GM21526 (cell line): ENCODE results near the gene SDHC.
"Not testable (repeated sequence)": the region's sequence is repeated elsewhere in the genome, so short reads cannot be mapped to it uniquely, and the experiment has no call there.

ENCODE experiments used
- ATAC-seq: cut with Tn5 transposase; IDR thresholded peaks from one replicate; pipeline ENCODE4 v1.9.1; 2021; ENCODE audit warnings: moderate library complexity; ENCODE audit not compliant: unreplicated experiment, low FRiP score

Gene SDHC

DNA sequence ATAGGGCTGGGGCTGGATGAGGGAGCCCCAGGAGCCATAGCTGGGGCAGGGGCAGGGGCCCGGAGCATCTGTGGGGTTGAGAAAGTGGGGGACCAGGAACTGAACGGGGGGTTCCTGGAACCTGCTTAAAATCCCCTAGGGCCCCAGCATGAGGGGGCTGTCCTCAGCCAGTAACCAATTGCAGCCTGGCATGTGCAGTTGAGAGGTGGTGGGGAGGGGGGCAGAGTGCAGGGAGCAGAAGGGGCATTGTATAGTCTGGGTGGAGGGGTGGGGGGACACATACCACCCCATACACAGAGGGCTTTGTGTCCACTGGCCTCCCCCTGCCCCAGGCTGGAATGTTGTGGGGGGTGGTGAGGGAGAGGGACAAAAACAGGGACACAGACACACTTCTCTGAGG lies 4.3 kb upstream of the SDHC start, which contains the start of gene MPZ:
TSS of gene MPZ (minus strand) at position 101 of the 400 bp plus-strand sequence. CDS start at position 38, 63 bp downstream.
- ATAC-seq = no peak

DNA sequence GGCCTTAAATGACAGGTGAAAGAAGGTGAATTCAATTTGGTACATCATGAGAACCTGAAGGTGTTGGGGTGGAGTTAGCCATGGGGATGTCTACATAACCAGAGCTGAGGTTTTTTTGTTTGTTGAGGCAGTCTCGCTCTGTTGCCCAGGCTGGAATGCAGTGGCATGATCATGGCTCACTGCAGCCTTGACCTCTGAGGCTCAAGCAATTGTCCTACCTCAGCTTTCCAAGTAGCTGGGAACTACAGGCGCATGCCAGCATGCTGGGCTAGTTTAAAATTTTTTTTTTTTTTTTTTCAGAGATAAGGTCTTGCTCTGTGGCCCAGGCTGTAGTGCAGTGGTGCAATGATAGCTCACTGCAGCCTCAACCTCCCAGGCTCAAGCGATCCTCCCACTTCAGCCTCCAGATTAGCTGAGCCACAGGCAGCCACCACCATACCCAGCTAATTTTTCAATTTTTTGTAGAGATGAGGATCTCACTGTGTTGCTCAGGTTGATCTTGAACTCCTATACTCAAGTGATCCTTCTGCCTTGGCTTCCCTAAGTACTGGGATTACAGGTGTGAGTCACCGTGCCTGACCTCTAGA lies 2.5 kb upstream of the SDHC start:
- no peak for ATAC-seq

DNA sequence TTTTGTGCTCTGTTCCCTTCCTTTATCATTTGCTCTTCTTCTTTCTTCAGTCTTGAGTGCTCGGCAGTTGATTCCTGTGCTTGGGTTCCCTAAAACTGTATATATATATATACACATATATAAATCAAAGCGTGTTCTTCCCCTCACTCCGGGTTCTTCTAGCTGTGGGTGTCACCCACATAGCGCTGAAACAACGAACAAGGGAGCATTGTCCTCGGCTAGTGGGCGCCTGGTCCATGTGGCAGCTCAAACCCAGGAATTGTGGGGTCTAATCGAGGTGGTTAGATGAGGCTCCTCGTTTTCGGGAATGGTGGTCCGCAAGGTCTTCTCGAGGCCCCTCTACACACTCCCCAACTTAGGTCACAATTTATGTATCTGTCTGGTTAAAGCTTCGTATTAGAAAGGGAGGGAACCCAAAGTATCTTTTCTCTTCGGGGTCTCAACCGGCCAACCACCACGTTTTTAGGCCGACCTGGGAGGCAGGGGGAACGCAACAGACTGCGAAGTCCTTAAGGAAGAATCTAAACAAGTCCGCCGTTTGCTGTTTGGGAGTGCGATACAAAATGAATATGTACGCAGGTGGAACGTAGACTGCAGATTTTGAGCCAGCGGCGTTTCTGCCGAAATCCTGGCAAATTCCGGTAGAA lies 504 bp upstream of the SDHC start:
- peak; percentile 17 for ATAC-seq

DNA sequence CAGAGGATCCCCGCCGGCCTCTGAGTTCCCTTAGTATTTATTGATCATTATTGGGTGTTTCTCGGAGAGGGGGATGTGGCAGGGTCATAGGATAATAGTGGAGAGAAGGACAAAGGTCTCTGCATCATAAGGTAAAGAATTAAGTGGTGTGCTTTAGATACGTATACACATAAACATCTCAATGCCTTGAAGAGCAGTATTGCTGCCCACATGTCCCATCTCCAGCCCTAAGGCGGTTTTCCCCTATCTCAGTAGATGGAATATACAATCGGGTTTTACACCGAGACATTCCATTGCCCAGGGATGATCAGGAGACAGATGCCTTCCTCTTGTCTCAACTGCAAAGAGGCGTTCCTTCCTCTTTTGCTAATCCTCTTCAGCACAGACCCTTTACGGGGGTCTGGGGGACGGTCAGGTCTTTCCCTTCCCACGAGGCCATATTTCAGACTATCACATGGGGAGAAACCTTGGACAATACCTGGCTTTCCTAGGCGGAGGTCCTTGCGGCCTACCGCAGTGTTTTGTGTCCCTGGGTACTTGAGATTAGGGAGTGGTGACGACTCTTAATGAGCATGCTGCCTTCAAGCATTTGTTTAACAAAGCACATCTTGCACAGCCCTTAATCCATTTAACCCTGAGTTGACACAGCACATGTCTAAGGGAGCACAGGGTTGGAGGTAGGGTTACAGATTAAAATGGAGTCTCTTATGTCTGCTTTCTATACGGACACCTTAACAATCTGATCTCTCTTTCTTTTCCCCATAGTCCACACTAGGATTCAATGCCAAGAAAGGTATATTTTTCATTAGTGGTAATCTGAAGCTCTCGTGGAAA lies 1.9 kb downstream of the SDHC start:
- ATAC-seq = not testable (repeated sequence)

DNA sequence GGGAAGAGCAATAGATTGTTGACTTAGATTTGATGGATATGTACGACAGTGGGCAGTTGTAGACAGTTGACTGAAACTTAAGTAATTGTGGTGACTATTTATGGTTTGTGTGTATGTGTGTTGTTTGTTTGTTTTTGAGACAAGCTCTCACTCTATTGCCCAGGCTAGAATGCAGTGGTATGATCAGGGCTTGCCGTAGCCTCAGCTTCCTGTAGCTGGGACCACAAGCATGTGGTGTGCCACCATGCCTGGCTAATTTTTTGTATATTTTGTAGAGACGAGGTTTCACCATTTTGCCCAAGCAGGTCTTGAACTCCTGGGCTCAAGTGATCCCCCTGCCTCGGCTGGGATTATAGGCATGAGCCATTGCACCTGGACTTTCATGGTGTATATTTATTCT lies 9.8 kb downstream of the SDHC start:
- ATAC-seq = no peak

DNA sequence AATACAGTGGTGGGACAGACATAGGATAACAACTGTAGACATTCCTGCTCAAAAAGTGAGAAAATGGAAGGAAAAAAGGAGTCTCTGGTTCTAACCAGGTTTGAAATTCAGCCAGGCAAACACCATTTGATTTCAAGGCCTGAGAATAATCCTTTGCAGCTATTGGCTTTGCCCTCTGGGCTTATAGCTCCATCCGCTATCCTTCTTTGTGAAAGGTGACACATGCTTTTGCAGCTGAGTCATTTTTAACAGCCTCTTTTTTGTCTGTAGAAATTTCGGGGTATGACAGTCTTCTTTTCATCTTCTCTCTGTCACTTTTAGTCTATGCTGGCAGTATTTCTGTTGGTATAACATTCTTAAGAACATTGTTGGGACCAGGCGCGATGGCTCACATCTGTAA lies 16.2 kb downstream of the SDHC start:
- ATAC-seq = no peak

DNA sequence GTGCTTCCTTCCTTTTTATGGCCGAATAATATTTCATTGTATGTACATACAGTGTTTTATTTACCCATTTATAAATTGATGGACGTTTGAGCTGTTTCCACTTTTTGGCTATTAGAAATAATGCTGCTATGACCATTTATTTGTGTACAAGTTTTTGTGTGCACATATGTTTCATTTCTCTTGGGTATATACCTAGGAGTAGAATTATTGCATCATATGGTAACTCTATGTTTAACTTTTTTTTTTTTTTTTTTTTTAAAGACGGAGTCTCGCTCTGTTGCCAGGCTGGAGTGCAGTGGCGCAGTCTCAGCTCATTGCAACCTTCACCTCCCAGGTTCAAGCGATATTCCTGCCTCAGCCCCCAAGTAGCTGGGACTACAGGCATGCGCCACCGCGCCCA lies 19.0 kb downstream of the SDHC start:
- ATAC-seq = no peak

DNA sequence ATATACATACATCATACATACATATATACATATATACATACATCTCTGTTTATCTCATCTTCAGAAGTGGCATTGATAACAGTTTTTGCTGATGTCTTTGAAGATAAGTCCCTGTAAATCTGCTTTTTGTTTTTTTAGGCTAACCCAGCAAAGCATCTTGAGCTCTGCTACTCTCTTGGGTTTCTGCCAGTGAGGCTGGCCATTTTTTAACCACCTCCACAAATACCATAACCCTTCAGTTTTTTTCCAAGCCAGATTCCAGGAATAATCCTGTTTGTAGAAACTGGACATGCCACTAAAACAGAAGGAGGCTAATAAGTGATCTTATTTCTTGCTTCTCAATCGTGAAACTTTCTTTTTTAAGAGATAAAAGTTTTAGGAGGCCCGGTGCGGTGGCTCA lies 21.6 kb downstream of the SDHC start:
- no peak for ATAC-seq

DNA sequence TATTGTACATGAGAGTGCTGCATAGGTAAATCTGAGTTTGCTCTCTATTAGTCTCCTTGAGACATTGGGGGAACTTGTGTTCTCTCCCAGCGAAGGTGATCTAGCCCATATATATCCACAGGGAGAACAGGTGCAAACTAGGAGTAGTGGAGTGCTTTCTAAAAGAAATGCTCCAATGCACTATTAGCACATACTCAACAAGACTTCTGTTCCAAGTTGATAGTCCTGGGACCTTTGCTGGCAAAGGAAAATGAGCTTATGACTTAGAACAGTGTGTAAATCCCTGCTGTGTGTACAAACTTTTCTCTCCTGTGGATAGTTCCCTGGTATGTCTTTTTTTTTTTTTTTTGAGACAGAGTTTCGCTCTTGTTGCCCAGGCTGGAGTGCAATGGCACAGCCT lies 28.0 kb downstream of the SDHC start:
- ATAC-seq = no peak

DNA sequence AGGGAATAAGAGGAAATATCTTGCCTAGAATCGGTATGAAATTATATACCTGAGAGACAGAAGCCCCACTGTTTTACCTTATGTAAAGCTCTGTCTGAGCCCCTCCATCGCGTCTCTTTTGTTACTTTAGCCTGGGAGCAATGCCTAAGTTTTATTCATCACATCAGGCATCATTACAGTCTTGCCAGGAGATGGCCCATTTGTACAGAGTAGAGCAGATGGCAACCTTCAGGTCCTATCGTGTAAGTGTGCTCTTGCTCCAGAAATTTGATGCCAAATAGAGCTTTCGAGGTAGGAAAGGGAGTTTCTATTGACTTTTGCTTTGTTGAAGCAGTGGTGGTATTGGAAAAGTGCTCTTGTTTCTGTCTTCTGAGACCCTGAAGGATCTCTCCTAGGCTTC lies 28.6 kb downstream of the SDHC start:
- no peak for ATAC-seq

DNA sequence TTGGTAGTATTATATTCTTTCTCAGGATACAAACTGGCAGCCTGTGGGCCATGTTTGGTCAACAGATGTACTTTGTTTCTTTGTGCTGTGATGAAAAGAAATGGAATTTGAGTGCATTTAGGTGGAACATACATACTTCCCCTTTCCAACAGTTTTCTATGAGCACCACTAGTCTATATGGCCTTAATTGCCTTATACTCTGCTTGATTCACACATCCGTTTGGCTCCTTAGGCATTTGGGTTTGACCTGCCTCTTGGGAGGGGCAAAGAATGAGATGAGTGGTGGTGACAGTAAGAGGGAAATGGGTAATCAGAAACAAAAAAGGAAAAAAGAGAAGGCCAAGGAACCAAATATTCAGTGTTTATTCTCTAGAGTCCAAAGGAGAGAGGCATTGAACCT lies 36.5 kb downstream of the SDHC start:
- no peak for ATAC-seq

DNA sequence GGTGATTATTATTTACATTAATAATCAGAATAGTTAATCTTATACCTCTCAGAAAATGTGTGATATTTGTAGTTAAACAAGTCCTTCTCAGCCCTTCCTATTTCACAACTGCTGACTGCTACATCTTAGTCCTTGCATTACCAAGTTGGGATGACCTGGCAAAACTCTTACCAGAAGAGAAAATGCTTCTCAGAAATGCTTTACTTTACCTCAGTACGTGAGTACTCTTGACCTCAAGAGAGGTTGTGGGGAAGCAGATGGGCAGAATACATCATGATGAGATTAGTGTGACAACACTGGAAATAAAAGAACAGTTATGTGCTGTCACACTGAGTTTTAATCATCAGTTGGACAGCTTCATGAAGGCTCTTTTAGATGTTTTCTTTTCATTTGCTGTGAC lies 37.3 kb downstream of the SDHC start:
- ATAC-seq = no peak

DNA sequence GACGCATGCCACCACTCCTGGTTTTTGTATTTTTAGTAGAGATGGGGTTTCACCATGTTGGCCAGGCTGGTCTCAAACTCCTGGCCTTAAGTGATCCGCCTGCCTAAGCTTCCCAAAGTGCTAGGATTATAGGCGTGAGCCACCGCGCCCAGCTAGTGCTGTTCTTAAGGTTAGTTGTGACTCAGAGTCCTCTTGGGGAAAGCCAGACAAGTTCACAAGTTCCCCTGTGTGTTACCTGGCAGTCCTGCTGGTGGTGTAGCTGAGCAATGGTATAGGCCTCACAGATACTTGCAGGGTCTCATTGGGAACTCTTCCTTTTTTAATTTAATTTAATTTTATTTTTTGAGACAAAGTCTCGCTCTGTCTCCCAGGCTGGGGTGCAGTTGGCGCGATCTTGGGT lies 42.9 kb downstream of the SDHC start:
- no peak for ATAC-seq

DNA sequence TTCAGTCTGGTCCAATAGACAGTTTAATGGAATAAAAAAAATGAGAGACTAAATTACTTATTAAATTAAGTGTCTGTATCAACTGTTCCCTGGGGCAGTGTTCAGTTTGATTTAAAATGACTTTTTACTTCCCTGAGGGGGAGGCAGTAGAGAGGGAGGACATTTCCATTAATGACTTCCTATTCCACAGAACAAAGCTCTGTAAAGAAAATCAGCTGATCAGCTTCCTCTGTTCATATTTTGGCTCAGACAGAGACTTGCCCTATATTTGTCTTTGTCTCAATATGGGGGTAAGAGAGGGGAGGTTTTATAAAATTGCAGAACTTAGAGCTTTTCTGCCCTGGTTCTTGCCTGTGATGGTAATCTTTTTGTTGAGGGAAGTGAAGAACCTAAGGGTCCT lies 45.1 kb downstream of the SDHC start:
- no peak for ATAC-seq

DNA sequence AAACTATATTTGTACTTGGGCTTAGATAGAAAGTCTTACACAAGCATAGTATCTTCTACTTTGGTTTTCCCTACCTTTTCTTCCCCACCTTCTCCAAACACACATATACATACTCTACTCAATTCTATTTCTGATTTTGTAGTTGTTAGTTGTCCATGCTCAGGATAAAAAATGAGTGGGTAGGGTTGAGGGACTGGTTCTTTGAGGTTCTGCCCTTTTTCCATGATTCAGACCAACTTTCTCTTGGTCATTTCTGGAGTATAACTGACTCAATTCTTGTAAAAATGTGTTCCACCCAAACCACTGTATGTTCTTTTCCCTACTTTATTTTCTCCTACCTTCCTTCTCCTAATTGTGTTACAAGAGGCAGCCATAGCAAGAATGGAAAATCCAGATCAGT lies 50.2 kb downstream of the SDHC start:
- ATAC-seq = no peak

DNA sequence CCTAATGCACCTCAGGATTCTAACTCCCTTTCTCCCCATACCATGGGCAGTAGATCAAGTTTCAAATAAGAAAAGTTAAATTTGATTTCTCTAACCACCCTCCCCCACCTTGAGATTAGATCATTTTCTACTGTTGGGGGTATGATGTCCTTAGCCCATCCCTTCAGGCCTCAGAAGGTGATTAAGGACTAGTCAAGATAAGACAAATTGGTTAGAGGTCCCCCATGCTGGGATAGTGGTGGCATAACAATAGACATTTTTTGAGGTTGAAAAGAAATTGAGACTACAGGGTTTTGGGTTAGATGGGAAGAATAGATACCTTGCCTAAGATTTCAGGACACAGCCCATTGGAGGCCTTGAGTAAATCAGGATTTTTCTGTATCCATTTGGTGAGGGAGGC lies 51.0 kb downstream of the SDHC start:
- no peak for ATAC-seq

DNA sequence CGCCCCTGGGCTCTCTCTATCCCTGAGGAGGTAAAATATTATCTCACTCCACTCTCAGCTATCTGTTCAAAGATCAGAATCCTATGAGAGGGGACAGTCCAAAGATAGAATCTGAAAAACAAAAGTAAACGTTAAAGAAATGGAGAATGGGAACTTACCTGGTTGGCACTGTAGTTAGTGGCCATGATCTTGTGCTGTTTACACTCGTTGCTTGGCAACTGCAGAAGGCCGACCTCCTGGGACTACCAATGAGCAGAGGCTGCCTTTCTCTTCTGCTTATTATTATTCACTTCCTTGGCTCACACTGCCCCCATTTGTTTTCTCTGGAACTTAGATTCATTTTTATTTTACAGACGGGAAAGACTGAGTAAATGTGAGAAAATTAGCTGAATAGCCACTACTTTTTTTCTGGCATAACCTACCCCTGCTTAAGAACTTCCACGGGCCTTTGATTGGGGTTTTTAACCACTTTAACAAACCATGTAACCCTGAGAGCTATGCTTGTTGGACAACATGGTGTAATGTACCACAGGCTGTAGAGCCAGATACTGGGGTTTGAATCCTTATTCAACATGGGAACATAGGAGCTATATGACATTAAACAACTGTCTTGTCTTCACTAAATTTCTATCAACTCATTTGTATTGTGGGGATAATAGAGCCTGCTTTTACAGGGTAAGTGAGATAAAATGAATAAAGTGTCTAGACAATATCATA lies 53.7 kb downstream of the SDHC start, which contains the start of gene CFAP126:
TSS of gene CFAP126 (minus strand) at position 193 of the 717 bp plus-strand sequence. CDS start at position 185, 8 bp downstream.
- peak; percentile 88 for ATAC-seq

DNA sequence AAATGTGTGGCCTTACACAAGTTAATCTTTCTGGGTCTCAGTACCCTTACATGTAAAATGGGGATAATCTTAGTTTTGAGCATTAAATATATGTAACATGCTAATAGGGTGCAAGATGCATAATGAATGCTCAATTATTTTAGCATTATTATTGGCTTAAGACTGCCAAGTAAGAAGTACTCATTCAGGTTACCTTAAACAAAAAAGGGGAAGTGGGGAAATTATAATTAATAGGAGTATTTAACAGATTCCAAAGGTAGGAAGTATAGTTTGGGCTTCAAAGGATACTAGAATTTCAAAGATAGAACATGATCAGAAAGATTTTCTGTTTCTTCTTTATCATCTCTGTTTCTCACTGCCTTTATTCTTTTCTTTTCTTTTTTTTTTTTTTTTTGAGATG lies 59.3 kb downstream of the SDHC start:
- no peak for ATAC-seq

DNA sequence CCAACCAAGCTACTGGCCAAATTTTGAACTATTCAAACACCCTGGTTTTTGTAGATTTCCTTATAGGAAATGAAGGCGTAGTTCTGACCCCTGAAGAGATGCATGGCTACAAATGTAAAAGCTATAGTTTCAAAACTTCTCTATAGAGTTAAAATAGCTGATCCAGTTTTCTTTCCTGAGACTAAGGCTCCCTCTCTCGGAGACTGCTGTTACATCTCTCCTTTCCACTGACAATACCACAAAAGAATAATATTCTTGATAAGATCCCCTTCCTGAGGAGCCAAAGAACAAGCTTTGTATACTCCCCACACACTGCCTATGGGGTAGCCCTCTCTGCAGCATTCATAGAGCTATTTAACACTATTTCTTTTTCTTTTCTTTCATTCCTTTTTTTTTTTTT lies 60.2 kb downstream of the SDHC start:
- ATAC-seq = no peak

DNA sequence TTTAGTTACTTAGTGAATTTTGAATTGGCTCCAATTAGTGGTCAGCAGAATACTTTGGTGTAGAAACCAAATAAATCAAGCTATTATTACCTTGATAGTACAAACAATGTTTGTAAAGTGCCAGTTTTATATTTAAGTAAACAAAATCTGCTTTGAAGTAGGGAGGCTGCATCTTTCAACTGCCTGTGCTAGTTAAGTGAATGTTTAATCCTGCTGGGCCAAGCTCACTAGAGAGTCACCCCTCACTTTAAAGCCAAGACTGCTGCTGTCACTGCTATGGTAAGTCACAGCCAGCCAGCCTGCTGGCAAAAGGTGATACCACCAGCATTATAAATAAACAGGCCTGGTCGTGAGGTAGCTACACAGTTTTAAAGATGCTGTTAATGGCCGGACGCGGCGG lies 63.8 kb downstream of the SDHC start:
- ATAC-seq = no peak

DNA sequence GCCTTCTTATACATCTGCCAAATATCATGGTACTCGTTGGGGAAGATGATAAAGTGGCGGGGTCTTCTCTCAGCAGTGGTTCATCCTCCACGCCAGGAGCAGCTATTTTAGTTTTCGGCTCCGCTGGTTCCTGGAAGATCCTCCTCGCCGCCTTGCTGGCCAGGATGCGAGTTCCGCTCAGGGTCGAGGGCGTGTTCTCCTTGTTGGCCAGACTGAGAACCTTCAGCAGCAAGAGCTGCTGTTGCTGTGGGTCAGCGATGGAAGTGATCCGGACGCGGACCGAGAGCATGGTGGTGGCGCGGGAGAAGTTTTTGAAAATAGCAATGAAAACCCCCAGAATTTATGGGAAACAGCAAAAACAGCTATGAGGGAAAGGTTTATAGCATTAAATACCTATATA lies 64.9 kb downstream of the SDHC start:
- no peak for ATAC-seq
